GM19240 (cell line): ENCODE data around the gene POLN.

Experiments used
- DNase-seq: peaks from one replicate; pipeline ENCODE4 v3.0.0; 2011; ENCODE audit warnings: low spot score; ENCODE audit not compliant: insufficient read length

The POLN gene

DNA sequence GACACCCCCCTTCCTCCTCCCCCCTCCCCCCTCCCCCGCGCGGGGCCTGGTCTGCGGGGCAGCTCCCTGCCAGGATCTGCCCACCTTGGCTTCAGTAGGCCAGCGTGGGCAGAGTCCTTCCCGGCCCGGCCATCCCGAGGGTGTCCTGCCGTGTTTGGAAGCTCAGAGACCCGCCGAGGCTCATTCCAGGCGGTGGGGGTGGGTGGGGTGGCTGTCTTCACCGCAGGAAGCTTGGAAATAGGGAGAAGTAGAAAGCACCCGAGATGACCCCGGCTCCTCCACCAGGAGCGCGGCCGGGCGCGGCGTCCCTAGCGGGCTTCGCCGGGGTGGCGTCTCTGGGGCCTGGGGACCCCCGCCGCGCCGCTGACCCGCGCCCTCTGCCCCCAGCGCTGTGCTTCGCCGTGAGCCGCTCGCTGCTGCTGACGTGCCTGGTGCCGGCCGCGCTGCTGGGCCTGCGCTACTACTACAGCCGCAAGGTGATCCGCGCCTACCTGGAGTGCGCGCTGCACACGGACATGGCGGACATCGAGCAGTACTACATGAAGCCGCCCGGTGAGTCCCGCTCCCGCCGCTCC, 181.2 kb downstream of the POLN start:
- no peak for DNase-seq

GRCh38 chr4:2059726-2060602, 182.0 kb downstream of the POLN start:
- DNase-seq = no peak

- DNase-seq = no peak
Measured at GRCh38 chr4:2059046-2059725, 182.7 kb downstream of the POLN start, which contains the start of gene NAT8L. Gene NAT8L, plus strand, starts transcription at chr4:2059327. Its CDS starts 185 bp downstream, at chr4:2059512.

DNA sequence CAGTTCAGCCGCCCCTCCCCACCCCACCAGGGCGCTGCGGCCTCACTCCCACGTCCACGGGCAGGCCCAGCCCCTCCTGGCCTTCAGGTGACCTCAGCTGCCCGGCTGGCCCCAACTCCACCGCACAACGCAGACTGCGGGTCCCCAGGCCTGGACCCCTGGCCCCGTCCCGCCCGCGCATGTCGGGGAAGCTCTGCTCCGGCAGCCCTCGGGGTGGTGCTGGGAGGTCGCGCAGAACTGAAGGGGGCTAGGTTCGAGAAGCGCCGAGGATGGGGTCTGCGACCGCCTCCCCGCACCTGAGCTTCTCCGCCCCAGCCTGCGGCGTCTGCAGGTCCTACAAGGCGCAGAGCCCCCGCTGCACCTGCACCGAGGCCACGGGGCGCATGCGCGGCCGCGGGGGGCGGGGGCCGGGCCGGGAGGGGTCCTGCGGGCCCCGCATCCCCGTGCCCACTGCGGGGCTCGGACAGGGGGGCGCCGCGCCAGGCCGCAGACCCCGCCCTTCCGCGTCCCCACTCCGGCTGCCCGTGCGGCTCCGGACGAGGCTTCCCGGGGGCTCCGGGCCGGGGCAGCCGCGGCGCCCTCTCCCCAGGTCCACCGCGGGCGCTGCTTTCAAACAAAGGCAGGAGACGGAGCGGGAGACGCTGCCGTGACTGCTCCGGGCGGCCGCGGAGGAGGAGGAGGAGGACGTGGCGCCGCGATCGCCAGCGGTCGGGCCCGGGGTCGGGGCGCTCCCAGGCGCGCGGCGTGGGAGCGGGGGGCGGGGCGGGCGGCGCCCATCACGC, 183.5 kb downstream of the POLN start:
- DNase-seq = no peak

GRCh38 chr4:2057382-2058065, 184.4 kb downstream of the POLN start:
- DNase-seq = no peak

GRCh38 chr4:2054217-2054616, 187.7 kb downstream of the POLN start:
- no peak for DNase-seq

DNA sequence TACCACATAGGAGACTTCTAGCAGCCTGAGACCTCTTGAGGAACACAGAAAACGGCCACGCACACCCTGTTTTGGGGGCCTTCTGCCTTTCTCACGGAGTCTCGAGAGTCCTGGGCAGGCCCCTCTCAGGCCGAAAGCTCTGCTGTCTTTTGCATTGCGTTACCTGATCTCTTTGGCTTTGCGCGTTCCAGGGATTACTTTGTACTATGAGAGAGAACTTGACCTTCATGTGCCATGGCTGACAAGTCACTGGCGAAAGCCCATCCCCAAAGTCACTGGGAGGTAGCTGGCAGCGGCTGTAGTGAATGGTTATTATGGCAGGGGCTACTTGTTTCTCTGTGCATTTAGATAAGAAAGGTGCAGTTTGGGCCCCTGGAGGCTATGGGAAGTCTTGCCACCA, 190.8 kb downstream of the POLN start:
- no peak for DNase-seq

DNA sequence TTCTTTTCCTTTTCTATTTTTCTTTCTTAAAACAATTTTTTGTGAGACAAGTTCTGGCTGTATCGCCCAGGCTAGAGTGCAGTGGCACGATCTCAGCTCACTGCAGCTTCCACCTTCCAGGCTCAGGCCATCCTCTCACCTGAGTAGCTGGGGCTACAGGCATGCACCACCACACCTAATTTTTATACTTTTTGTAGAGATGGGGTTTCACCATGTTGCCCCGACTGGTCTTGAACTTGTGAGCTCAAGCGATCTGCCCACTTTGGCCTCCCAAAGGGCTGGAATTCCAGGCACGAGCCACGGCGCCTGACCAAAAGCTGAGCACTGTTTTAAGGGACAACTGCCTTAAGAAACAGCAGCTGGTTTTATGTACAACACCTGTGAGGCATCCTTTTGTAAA, 192.1 kb downstream of the POLN start:
- DNase-seq = no peak

DNA sequence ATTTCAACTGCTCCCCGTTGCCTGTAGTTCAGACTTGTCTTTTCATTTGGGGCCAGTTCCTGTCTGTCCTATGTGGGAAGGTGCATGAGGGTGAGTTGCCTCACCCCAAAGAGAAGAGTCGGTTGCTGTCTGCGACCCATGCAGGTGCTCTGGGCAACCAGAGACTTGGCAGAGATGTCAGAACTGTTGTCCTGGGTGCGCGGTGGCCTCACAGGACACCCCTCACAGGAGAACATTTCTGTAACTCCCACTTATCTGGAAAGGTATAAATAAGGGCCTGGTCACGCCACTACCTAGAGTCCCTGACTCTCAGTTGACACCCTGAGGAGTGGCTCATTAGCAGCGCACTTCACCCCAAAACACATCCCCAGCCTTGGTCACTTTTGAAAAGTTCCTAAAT, 192.5 kb downstream of the POLN start:
- DNase-seq = no peak

DNA sequence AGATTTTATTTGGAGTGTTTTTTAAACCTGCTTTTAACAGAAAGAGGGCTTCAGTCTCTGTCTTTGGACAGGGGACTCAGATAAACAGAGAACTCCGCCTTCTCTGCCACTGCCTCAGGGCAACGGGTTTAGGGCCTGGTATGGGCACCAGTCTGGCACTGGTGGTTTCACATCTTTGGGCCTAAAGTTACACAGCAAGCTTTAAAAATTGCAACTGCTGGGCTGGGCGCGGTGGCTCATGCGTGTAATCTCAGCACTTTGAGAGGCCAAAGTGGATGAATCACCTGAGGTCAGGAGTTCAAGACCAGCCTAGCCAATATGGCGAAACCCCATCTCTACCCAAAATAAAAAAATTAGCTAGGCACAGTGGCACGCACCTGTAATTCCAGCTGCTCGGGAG, 193.1 kb downstream of the POLN start:
- no peak for DNase-seq

DNA sequence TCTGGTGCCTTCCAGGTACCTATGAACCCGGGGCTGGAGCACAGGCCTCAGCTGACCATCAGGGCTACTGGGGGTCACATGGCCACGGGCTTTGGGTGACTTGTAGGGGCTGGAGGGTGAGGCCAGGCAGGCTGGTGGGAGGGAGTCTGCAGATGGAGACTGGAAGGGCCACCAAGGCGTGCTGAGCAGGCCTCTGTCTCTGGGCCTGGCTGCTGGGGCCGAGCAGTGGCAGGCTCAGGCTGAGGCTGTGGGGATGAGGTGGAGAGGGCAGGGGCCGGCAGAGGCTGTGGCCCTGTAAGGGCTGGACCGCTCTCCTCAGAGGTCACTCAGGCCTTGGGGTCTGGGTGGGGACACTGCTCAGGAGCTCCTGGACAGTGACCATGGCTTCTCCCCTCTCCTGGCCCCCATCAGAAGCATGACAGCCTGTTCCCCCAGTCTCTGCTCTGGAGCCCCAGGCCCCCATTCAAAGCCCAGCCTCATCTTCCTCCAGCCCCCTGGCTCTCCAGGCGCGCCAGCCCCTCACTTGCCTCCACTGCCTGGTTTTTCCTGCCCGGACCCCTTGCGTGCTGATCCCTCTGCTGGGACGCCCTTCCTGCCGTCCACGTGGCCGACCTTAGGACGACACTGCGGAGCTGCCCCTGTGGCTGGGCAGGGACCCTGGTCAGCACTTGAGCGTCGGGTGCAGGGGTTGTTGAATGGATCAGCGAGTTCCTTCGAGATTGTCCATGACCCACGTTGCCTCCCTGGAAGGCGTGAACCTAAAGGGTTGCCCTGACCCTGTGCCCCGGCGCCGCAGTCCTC, 193.9 kb downstream of the POLN start:
- no peak for DNase-seq

DNA sequence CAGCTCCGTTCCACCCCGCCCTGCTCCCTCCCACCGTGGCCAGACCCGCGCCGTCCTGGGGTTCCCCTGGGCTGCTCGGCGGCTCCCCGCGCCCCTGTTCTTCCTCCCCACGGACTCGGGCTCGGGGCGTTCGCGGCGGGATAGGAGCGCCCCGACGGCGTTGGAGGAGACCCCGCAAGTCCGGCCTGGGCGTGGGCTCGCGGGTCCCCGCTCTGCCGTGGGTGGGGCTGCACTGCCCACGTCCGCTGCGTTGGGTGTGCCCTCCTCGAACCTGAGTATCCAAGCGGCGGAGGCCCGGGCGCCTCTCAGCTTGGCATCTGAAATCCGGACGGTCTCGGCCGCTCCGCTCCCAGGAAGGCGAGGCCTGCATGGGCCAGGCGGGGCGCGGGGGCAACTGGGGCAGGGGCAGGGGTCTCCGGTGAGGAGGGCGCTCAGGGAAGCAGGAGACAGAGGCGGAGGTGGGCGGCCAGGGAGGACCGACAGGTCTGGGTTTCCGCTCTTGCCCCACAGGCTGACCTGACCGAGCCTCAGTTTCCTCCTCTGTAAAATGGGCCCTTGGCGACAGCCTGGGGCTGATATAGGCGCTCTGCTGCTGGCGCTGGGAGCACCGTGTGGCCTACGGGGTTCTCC, 194.8 kb downstream of the POLN start:
- DNase-seq = no peak

DNA sequence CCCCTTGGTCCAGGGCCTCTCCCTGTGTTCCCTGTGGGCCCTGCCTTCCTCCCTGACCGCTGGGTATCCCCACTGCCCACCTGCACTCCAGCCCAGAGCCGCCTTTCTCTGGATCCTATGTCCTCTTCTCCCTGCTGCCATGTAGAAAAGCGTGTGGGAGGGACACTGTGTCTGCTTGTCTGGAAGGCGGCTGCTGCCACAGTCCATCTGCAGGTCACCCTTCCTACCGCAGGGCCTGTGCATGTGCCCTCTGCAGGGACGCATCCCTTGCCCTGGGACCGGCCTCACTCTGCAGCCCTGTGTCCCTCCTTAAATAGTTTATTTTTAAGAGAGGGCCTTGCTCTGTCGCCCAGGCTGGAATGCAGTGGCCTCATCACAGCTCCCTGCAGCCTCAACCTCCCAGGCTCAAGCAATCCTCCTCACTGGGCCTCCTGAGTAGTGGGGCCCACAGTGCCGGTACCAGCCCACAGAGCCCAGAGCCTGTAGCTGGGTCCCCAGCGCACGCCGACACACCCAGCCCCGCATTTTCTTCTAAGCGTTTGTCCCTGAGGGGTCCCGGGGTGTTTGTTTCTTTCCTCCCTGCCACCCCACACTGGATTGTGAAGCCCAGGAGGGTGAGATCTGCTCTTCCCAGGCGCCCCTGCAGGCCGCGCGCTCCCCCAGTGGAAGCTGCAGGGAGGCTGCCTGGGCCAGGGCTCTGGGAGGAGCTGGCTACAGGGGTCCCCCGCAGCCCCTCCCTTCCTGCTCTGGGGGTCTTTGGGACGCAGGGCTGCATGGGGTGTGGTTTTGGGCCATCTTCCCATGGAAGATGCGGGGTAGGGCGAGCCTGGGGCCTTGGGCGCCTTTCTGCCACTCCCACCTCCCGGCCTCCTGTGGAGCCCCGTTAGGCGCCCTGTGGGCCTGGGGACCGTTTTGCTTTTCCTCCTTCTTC, 195.6 kb downstream of the POLN start:
- no peak for DNase-seq

DNA sequence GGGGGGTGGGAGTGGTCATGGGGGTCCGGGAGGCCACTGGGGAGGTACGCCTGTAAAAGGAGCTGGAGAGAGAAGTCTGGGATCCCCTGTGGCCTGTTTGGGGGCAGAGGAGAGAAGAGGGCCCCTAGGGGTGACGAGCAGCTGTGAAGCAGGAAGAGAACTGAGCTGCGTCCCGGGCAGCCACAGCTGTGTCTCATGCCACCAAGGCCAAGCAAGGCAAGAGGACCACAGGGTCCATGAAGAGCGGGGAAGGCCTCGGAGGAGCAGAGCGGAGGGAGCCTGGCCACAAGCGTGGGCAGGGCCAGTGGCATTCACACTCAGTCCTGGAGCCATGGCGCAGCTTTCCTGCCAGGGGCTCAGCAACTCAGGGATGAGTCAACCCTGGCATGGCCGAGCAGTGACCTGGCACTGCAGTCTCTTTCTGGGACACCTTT, 196.4 kb downstream of the POLN start:
- DNase-seq = no peak

- DNase-seq = no peak
Measured at GRCh38 chr4:2044542-2045517, 197.1 kb downstream of the POLN start.

- DNase-seq = no peak
Measured at GRCh38 chr4:2044119-2044485, 197.8 kb downstream of the POLN start.

DNA sequence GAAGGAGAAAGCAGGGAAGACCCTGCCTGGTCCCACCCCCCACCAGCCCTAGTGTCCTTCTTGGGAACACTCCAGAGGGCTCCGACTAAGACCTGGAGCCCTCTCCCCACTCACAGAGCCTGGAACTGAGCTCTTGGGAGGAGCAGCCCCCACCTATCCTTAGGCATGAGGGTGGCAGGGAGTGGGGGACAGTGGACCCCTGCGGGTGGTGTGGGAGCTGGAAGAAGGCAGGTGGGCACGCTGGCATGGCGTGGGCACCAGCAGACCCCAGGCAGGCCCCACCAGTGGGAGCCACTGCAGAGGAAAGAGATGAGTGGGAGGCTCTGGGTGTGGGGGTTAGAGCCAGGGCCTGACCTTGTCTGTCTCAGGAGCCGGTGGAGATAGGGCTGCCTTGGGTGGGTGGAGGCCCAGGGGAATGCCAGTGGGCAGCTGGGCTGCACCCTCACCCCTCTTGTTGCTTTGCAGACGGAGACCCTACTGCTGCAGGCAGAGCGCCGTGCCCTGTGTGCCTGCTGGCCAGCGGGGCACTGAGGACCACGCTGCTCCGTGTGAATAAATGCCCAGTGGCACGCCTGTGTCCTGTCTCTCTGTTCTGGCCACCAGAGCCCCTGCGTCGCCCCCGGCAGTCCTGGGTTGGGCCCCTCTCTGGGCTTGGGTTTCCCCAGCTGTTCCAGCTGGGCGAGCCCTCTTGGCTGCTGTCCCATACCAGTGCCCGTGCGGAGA, 198.4 kb downstream of the POLN start:
- DNase-seq = no peak
